ENCODE results near the gene KRT2. TPM values are rescaled to one million over a fixed set of nuclear protein-coding genes. Genes with fewer than 3 reads are reported as not detected.

Gene KRT2
- polyA plus RNA-seq, 3 donors, result not detected

- no peak for DNase-seq (ENCODE audit: low read depth in 3 of 3, low spot score in 2 of 3)
Observed at GRCh38 chr12:52600941-52601481, 51.0 kb downstream of the KRT2 start, which contains the start of gene KRT72. Gene KRT72, minus strand, starts transcription at chr12:52601463. Its CDS starts 11 bp downstream, at chr12:52601452.

- DNase-seq (ENCODE audit: low read depth in 3 of 3, low spot score in 2 of 3), result no peak
Observed at GRCh38 chr12:52600475-52600874, 51.5 kb downstream of the KRT2 start.

- no peak for DNase-seq (ENCODE audit: low read depth in 3 of 3, low spot score in 2 of 3)
Observed at GRCh38 chr12:52600071-52600470, 51.9 kb downstream of the KRT2 start.

GRCh38 chr12:52598966-52599365 lies 53.0 kb downstream of the KRT2 start:
- no peak for DNase-seq (ENCODE audit: low read depth in 3 of 3, low spot score in 2 of 3)

Other genes with a start within 250 kb of the KRT2 start
- not detected for gene KRT82, start 245.9 kb downstream of the KRT2 start, polyA plus RNA-seq (ENCODE audit: insufficient read length in 3 of 3)
- not detected for gene KRT75, start 217.8 kb downstream of the KRT2 start, polyA plus RNA-seq (ENCODE audit: insufficient read length in 3 of 3)
- not detected for gene KRT6B, start 200.1 kb downstream of the KRT2 start, polyA plus RNA-seq (ENCODE audit: insufficient read length in 3 of 3)
- not detected for gene KRT6C, start 178.4 kb downstream of the KRT2 start, polyA plus RNA-seq (ENCODE audit: insufficient read length in 3 of 3)
- gene KRT6A, start 159.0 kb downstream of the KRT2 start, polyA plus RNA-seq (ENCODE audit: insufficient read length in 3 of 3), result not detected
- gene KRT5, start 131.8 kb downstream of the KRT2 start, polyA plus RNA-seq (ENCODE audit: insufficient read length in 3 of 3), result under 1 TPM in 1 of 3 donors, not detected in 2; 0.40 TPM
- gene KRT71, start 99.1 kb downstream of the KRT2 start, polyA plus RNA-seq (ENCODE audit: insufficient read length in 3 of 3), result not detected
- gene KRT74, start 78.4 kb downstream of the KRT2 start, polyA plus RNA-seq (ENCODE audit: insufficient read length in 3 of 3), result not detected
- gene KRT72, start 50.7 kb downstream of the KRT2 start, polyA plus RNA-seq (ENCODE audit: insufficient read length in 3 of 3), result not detected
- not detected for gene KRT73, start 33.7 kb downstream of the KRT2 start, polyA plus RNA-seq (ENCODE audit: insufficient read length in 3 of 3)
- gene KRT1, start 28.2 kb upstream of the KRT2 start, polyA plus RNA-seq (ENCODE audit: insufficient read length in 3 of 3), result under 1 TPM; 0.19 to 0.45 (median 0.31) TPM
- gene KRT77, start 51.3 kb upstream of the KRT2 start, polyA plus RNA-seq (ENCODE audit: insufficient read length in 3 of 3), result not detected
- not detected for gene KRT76, start 125.1 kb upstream of the KRT2 start, polyA plus RNA-seq (ENCODE audit: insufficient read length in 3 of 3)
- gene KRT3, start 143.9 kb upstream of the KRT2 start, polyA plus RNA-seq (ENCODE audit: insufficient read length in 3 of 3), result not detected
- gene KRT4, start 161.9 kb upstream of the KRT2 start, polyA plus RNA-seq (ENCODE audit: insufficient read length in 3 of 3), result 1 to 10 TPM in 1 of 3 donors, under 1 TPM in 2; 0.35 to 1.1 (median 0.54) TPM
- gene KRT79, start 182.1 kb upstream of the KRT2 start, polyA plus RNA-seq (ENCODE audit: insufficient read length in 3 of 3), result not detected
- gene KRT78, start 196.8 kb upstream of the KRT2 start, polyA plus RNA-seq (ENCODE audit: insufficient read length in 3 of 3), result not detected